ENCODE measurements around the gene PRR30. TPM values are rescaled to one million over a fixed set of nuclear protein-coding genes. Genes with fewer than 3 reads are reported as not detected.

The PRR30 gene
- total RNA-seq, 1 experiment from 2014 or later = not detected

DNA sequence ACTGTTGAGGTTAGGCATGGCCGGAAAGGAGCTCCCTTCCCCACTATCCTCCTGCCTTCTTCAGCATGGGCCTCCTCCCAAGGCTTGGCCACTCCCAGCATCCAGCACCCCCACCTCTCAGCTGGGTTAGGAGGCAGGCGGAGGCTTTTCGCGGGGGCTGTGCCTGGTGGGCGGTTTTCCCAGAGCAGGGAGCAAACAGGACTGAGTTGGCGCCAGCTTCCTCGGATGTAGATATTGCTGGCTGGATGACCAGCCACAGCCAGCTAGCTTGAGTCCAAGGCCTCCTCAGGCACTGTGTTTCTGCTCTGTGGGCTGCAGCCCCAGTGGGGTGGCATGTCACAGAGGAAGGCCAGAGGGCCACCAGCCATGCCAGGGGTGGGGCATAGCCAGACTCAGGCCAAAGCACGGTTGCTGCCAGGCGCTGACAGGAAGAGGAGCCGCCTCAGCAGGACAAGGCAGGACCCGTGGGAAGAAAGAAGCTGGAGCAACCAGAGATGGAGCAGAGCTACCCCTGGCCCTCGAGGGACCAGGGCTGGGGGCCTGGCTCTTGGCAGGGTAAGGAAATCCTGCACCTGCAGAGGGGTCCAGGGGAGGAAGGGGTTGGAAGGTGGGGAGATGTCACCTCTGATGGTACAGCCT, 9.7 kb upstream of the PRR30 start, which contains the start of gene TCF23:
Gene TCF23, plus strand, starts transcription at position 204 of the 639 bp plus-strand sequence. Its CDS starts 130 bp downstream, at position 334.
- no peaks in the 10 kb centered on the region for H3K4me1 Mint-ChIP-seq (ENCODE audit: low read depth, unreplicated experiment)
- CTCF ChIA-PET = interaction anchor here (6.6 kb wide), 1 partner anchor 42 kb away, joined by 67 read pairs; no protein-coding TSS in a partner anchor
- BruUV-seq (replicated peaks) = no TSS peak

DNA sequence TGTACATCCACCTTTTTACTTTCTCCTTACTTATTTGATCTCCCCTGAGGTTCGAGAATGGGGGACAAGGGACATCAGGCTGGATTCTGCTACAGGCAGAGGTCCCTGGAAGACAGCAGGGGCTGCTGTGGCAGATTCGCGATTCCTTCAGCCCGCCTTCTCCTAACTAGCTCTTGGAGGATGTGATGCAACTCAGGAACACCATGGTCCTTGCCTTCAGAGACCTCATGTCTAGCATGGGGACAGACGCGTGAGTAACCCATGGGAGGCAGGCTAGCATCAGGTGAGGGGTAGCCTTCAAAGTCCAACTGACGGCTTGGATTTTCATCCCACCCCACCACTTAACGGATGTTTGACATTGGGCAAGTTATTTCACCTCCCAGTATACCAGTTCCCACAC, 8.7 kb upstream of the PRR30 start:
- Mint-ChIP-seq H3K27me3 (ENCODE audit: insufficient read depth, unreplicated experiment) (peaks cover 3% of the 10 kb centered on the region), H3K27ac (ENCODE audit: unreplicated experiment) (no peak overlapping the region), H3K4me1 (ENCODE audit: low read depth, unreplicated experiment) (no peaks in the 10 kb centered on the region), H3K36me3 (ENCODE audit: insufficient read depth, unreplicated experiment) (no peaks in the 10 kb centered on the region), H3K9me3 (ENCODE audit: unreplicated experiment) (no peaks in the 10 kb centered on the region), H3K4me3 (ENCODE audit: unreplicated experiment) (no peak overlapping the region)
- ChIA-PET POLR2A (no interaction called here), CTCF (interaction anchor here (6.6 kb wide), 1 partner anchor 43 kb away, joined by 67 read pairs; no protein-coding TSS in a partner anchor)
- intact Hi-C loops (cut with micrococcal nuclease; ENCODE audit: unreplicated experiment) = no loop called here
- Histone ChIP-seq H3K9me3 (no peaks in the 10 kb centered on the region), H3K4me1 (no peaks in the 10 kb centered on the region), H3K4me3 (ENCODE audit: low read depth, low read length) (no peak overlapping the region), H3K36me3 (ENCODE audit: control insufficient read depth, insufficient read depth, low read length) (no peaks in the 10 kb centered on the region), H3K27me3 (replicated peaks; ENCODE audit: control insufficient read depth, insufficient read depth, low read length) (no peaks in the 10 kb centered on the region)
- TF ChIP-seq, protein P1, sequence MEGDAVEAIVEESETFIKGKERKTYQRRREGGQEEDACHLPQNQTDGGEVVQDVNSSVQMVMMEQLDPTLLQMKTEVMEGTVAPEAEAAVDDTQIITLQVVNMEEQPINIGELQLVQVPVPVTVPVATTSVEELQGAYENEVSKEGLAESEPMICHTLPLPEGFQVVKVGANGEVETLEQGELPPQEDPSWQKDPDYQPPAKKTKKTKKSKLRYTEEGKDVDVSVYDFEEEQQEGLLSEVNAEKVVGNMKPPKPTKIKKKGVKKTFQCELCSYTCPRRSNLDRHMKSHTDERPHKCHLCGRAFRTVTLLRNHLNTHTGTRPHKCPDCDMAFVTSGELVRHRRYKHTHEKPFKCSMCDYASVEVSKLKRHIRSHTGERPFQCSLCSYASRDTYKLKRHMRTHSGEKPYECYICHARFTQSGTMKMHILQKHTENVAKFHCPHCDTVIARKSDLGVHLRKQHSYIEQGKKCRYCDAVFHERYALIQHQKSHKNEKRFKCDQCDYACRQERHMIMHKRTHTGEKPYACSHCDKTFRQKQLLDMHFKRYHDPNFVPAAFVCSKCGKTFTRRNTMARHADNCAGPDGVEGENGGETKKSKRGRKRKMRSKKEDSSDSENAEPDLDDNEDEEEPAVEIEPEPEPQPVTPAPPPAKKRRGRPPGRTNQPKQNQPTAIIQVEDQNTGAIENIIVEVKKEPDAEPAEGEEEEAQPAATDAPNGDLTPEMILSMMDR (IDR thresholded peaks at IDR 0.05; ENCODE audit: insufficient read depth in 1 of 2, low read depth in 1 of 2, low read length in 1 of 2, severe bottlenecking in 1 of 2, unreplicated experiment in 1 of 2) = no peak
- BruUV-seq (replicated peaks) = no TSS peak
- DNase-seq = peak in 1 of 2 experiments; percentile 29

More for the DNA sequence above, 9.7 kb upstream of the PRR30 start, which contains the start of gene TCF23:
- TF ChIP-seq, protein P1 (IDR thresholded peaks at IDR 0.05; ENCODE audit: insufficient read depth in 1 of 2, low read depth in 1 of 2, low read length in 1 of 2, severe bottlenecking in 1 of 2, unreplicated experiment in 1 of 2) = no peak
- Mint-ChIP-seq H3K27ac (ENCODE audit: unreplicated experiment) (no peak within 1 kb of the TSS), H3K36me3 (ENCODE audit: insufficient read depth, unreplicated experiment) (no peaks in the 10 kb centered on the region), H3K27me3 (ENCODE audit: insufficient read depth, unreplicated experiment) (no peaks in the 10 kb centered on the region), H3K4me3 (ENCODE audit: unreplicated experiment) (no peak within 1 kb of the TSS), H3K9me3 (ENCODE audit: unreplicated experiment) (no peaks in the 10 kb centered on the region)
- intact Hi-C loops (cut with micrococcal nuclease; ENCODE audit: unreplicated experiment) = no loop called here
- no peaks in the 10 kb centered on the region for H3K9me3 ChIP-seq
- DNase-seq = peak in 1 of 2 experiments; percentile 25
- POLR2A ChIA-PET = interaction anchor here (0.6 kb wide), 1 partner anchor 9 kb away, joined by 3 read pairs; no protein-coding TSS in a partner anchor
- H3K4me3 ChIP-seq (ENCODE audit: low read depth, low read length) = no peak within 1 kb of the TSS
- H3K4me1 ChIP-seq = 0 out of 2 replicates have a peak, but pooled peaks cover 4% of the 10 kb centered on the region
- no peaks in the 10 kb centered on the region for H3K36me3 ChIP-seq (ENCODE audit: control insufficient read depth, insufficient read depth, low read length)
- H3K27me3 ChIP-seq (replicated peaks; ENCODE audit: control insufficient read depth, insufficient read depth, low read length) = no peaks in the 10 kb centered on the region

DNA sequence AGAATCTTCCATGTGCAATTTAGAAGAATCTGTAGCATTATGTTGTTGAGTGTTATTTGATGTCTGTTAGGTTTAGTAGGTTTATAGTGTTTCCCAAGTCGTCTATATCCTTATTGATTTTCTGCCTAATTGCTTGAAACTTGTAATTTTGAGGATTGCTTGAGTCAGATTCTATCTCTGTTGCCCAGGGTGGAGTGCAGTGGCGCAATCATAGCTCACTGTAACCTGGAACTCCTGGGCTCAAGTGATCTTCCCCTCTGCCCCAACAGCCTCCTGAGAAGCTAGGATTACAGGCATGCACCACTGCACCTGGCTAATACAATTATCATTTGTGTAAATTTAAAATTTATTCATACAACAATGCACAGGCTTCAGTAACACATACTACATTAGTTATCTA, 6.5 kb upstream of the PRR30 start:
- Histone ChIP-seq H3K36me3 (ENCODE audit: control insufficient read depth, insufficient read depth, low read length) (no peaks in the 10 kb centered on the region), H3K4me1 (no peaks in the 10 kb centered on the region), H3K27me3 (replicated peaks; ENCODE audit: control insufficient read depth, insufficient read depth, low read length) (no peaks in the 10 kb centered on the region), H3K4me3 (ENCODE audit: low read depth, low read length) (no peak overlapping the region), H3K9me3 (no peaks in the 10 kb centered on the region)
- no peak for DNase-seq
- no peaks in the 10 kb centered on the region for H3K36me3 Mint-ChIP-seq (ENCODE audit: insufficient read depth, unreplicated experiment)
- TF ChIP-seq, protein P1 (IDR thresholded peaks at IDR 0.05; ENCODE audit: insufficient read depth in 1 of 2, low read depth in 1 of 2, low read length in 1 of 2, severe bottlenecking in 1 of 2, unreplicated experiment in 1 of 2) = no peak
- no peak overlapping the region for H3K27ac Mint-ChIP-seq (ENCODE audit: unreplicated experiment)
- BruUV-seq (replicated peaks) = no TSS peak
- no peak overlapping the region for H3K4me3 Mint-ChIP-seq (ENCODE audit: unreplicated experiment)
- ChIA-PET CTCF (no interaction called here), POLR2A (no interaction called here)
- peaks cover 3% of the 10 kb centered on the region for H3K27me3 Mint-ChIP-seq (ENCODE audit: insufficient read depth, unreplicated experiment)
- intact Hi-C loops (cut with micrococcal nuclease; ENCODE audit: unreplicated experiment) = no loop called here
- no peaks in the 10 kb centered on the region for H3K4me1 Mint-ChIP-seq (ENCODE audit: low read depth, unreplicated experiment)
- no peaks in the 10 kb centered on the region for H3K9me3 Mint-ChIP-seq (ENCODE audit: unreplicated experiment)
